H1 (cell line): ENCODE measurements around the gene SLC8B1. TPM values are rescaled to one million over a fixed set of nuclear protein-coding genes. Genes with fewer than 3 reads are reported as not detected.

Experiments
- CTCF ChIA-PET: fragments of 300-600 bp; sonication (Branson Sonifier 250); formaldehyde crosslinking; loops from one replicate; lab custom pipeline; 2021; ENCODE audit not compliant: partially characterized antibody; lab: Charles Lee
- POLR2A ChIA-PET: fragments of 300-600 bp; sonication (Branson Sonifier 250); formaldehyde crosslinking; loops from one replicate; lab custom pipeline; 2021; ENCODE audit warnings: inconsistent platforms; ENCODE audit not compliant: partially characterized antibody; lab: Charles Lee
- DNase-seq, 2 experiments: peaks; one replicate each; pipeline versions ENCODE4 v3.0.0 to v3.0.0-alpha.2; 2010 to 2022; ENCODE audit warnings: low spot score in 2 of 2, low read depth in 1 of 2, mixed read lengths in 1 of 2
- FAIRE-seq: peaks from 2 replicates; lab custom pipeline; 2011; peaks lifted over from hg19 to GRCh38; lab: Jason Lieb, UNC
- H2AFZ ChIP-seq: 2 replicates; pipeline ENCODE4 v1.8.1; 2012; ENCODE audit warnings: low read length, inconsistent platforms
- H2AK5ac ChIP-seq: 2 replicates; pipeline ENCODE4 v1.6.1; 2013; ENCODE audit warnings: low read depth, low read length
- H2BK120ac ChIP-seq: replicated peaks from 2 replicates; pipeline ENCODE3; 2013; ENCODE audit warnings: low read depth, low read length, inconsistent platforms
- H2BK12ac ChIP-seq: 2 replicates; pipeline ENCODE4 v1.6.1; 2013; ENCODE audit warnings: low read depth, low read length
- H2BK15ac ChIP-seq: 2 replicates; pipeline ENCODE4 v1.6.1; 2013; ENCODE audit warnings: low read length
- H2BK20ac ChIP-seq: 2 replicates; pipeline ENCODE4 v1.6.1; 2013; ENCODE audit warnings: low read length
- H2BK5ac ChIP-seq: 2 replicates; pipeline ENCODE4 v1.6.1; 2013; ENCODE audit warnings: low read depth, low read length
- H3K14ac ChIP-seq: 2 replicates; pipeline ENCODE4 v1.6.1; 2013; ENCODE audit warnings: inconsistent platforms; ENCODE audit not compliant: insufficient read length
- H3K18ac ChIP-seq: 2 replicates; pipeline ENCODE4 v1.6.1; 2013; ENCODE audit warnings: low read length; ENCODE audit errors: extremely low read depth
- H3K23ac ChIP-seq: 2 replicates; pipeline ENCODE4 v1.6.1; 2013; ENCODE audit warnings: inconsistent platforms; ENCODE audit not compliant: insufficient read length
- H3K23me2 ChIP-seq: 2 replicates; pipeline ENCODE4 v1.6.1; 2013; ENCODE audit warnings: low read depth, low read length
- H3K27ac ChIP-seq: 2 replicates; pipeline ENCODE4 v1.6.1; 2011; ENCODE audit warnings: low read depth, low read length, inconsistent platforms
- H3K27me3 ChIP-seq, 4 experiments: replicated peaks in 1 of 4; 1 replicate in 1 of 4; 2 replicates in 3 of 4; pipeline versions ENCODE4 v1.6.1 to v1.8.1; 2011 to 2013; ENCODE audit warnings: low read length in 3 of 4, mild to moderate bottlenecking in 3 of 4, inconsistent platforms in 2 of 4, mixed read lengths in 2 of 4, moderate library complexity in 1 of 4; ENCODE audit not compliant: control insufficient read depth in 3 of 4, insufficient read depth in 3 of 4; ENCODE audit errors: extremely low read depth in 1 of 4
- H3K36me3 ChIP-seq, 4 experiments: 2 replicates each; pipeline versions ENCODE4 v1.6.1 to v1.8.1; 2011 to 2013; ENCODE audit warnings: mild to moderate bottlenecking in 4 of 4, low read length in 3 of 4, moderate library complexity in 2 of 4, control low read depth in 1 of 4, inconsistent platforms in 1 of 4; ENCODE audit not compliant: insufficient read depth in 4 of 4, control insufficient read depth in 2 of 4
- H3K4ac ChIP-seq: replicated peaks from 2 replicates; pipeline ENCODE3; 2013; ENCODE audit warnings: low read length, low read depth, mixed read lengths, inconsistent platforms; ENCODE audit not compliant: insufficient read length
- H3K4me1 ChIP-seq, 4 experiments: replicated peaks in 1 of 4; 1 replicate in 1 of 4; 2 replicates in 3 of 4; pipeline versions ENCODE4 v1.6.1 to v1.8.1; 2011 to 2013; ENCODE audit warnings: low read length in 3 of 4, inconsistent platforms in 2 of 4, mixed read lengths in 1 of 4; ENCODE audit not compliant: insufficient read depth in 4 of 4, control insufficient read depth in 3 of 4
- H3K4me2 ChIP-seq, 2 experiments: 2 replicates each; pipeline versions ENCODE4 v1.6.1 to v1.8.1; 2011 to 2013; ENCODE audit warnings: low read depth in 2 of 2, low read length in 2 of 2, control low read depth in 1 of 2, inconsistent platforms in 1 of 2, mild to moderate bottlenecking in 1 of 2; ENCODE audit not compliant: insufficient read depth in 1 of 2
- H3K4me3 ChIP-seq, 4 experiments: fragments of 200-600, 300-600 bp in 1 of 4; sonication (generic), shearing (Covaris generic), sonication (Bioruptor Twin) in 1 of 4; 2 replicates each; pipeline versions ENCODE4 v1.5.1 to v1.8.1; 2011 to 2016; ENCODE audit warnings: low read length in 4 of 4, low read depth in 3 of 4, control low read depth in 2 of 4, inconsistent platforms in 2 of 4, mild to moderate bottlenecking in 2 of 4, mixed read lengths in 1 of 4, moderate library complexity in 1 of 4; ENCODE audit not compliant: insufficient read depth in 2 of 4; ENCODE audit errors: extremely low read depth in 1 of 4
- H3K56ac ChIP-seq: replicated peaks from 2 replicates; pipeline ENCODE3; 2013; ENCODE audit warnings: low read depth, mild to moderate bottlenecking, mixed read lengths, low read length, inconsistent platforms; ENCODE audit not compliant: insufficient read length
- H3K79me1 ChIP-seq: 2 replicates; pipeline ENCODE4 v1.6.1; 2013; ENCODE audit warnings: low read depth, low read length, control low read depth
- H3K79me2 ChIP-seq, 2 experiments: 2 replicates each; pipeline versions ENCODE4 v1.6.1 to v1.8.1; 2012 to 2013; ENCODE audit warnings: low read length in 2 of 2, mild to moderate bottlenecking in 2 of 2, inconsistent platforms in 1 of 2; ENCODE audit not compliant: insufficient read depth in 2 of 2, control insufficient read depth in 1 of 2
- H3K9ac ChIP-seq, 4 experiments: replicated peaks in 1 of 4; 1 replicate in 1 of 4; 2 replicates in 3 of 4; pipeline versions ENCODE4 v1.6.1 to v1.8.1; 2011 to 2013; ENCODE audit warnings: low read depth in 3 of 4, low read length in 3 of 4, control low read depth in 2 of 4, mild to moderate bottlenecking in 2 of 4, moderate library complexity in 2 of 4, inconsistent platforms in 1 of 4; ENCODE audit errors: extremely low read depth in 1 of 4
- H3K9me3 ChIP-seq, 2 experiments: 2 replicates each; pipeline versions ENCODE4 v1.6.1 to v1.8.1; 2012 to 2013; ENCODE audit warnings: mild to moderate bottlenecking in 2 of 2, moderate library complexity in 2 of 2, control low read depth in 1 of 2, inconsistent platforms in 1 of 2, low read depth in 1 of 2, low read length in 1 of 2, mixed read lengths in 1 of 2; ENCODE audit not compliant: insufficient read depth in 2 of 2
- H4K20me1 ChIP-seq, 2 experiments: replicated peaks in 1 of 2; 2 replicates each; pipeline versions ENCODE3 to v1.8.1; 2011 to 2013; ENCODE audit warnings: inconsistent platforms in 2 of 2, low read length in 2 of 2, mild to moderate bottlenecking in 1 of 2; ENCODE audit not compliant: insufficient read depth in 2 of 2, control insufficient read depth in 1 of 2
- H4K5ac ChIP-seq: 2 replicates; pipeline ENCODE4 v1.6.1; 2013; ENCODE audit warnings: low read length, low read depth, mixed read lengths, inconsistent platforms; ENCODE audit not compliant: insufficient read length
- H4K8ac ChIP-seq: 2 replicates; pipeline ENCODE4 v1.8.0; 2013; ENCODE audit warnings: mild to moderate bottlenecking, moderate library complexity, low read length, inconsistent platforms; ENCODE audit not compliant: insufficient read depth; ENCODE audit errors: extremely low read depth
- H4K91ac ChIP-seq: replicated peaks from 2 replicates; pipeline ENCODE3; 2013; ENCODE audit warnings: low read length, mixed read lengths, inconsistent platforms; ENCODE audit not compliant: insufficient read length
- E2F6 ChIP-seq: IDR thresholded peaks from 2 replicates; pipeline ENCODE4 v1.6.1; 2012; ENCODE audit warnings: inconsistent platforms
- KDM5A ChIP-seq: fragments of 200-600 bp; IDR thresholded peaks from 2 replicates; pipeline ENCODE4 v1.7.1; 2012; ENCODE audit warnings: mild to moderate bottlenecking, low read length, inconsistent platforms, mixed read lengths
- POU5F1 ChIP-seq: IDR thresholded peaks from 2 replicates; pipeline ENCODE4 v1.6.1; 2011; ENCODE audit warnings: low read depth, mild to moderate bottlenecking, low read length, moderate library complexity
- WGBS, 2 experiments: shearing (Covaris generic) in 1 of 2; methylation state at CpG; one replicate each; pipeline versions ENCODE4 v1.1.6 to v1.1.7; 2013 to 2015; ENCODE audit warnings: low lambda C conversion rate in 2 of 2, mixed read lengths in 2 of 2, inconsistent platforms in 1 of 2, low coverage in 1 of 2, missing lambda C conversion rate in 1 of 2; ENCODE audit not compliant: insufficient replicate concordance in 2 of 2, insufficient coverage in 1 of 2, insufficient read length in 1 of 2; ENCODE audit errors: extremely low coverage in 1 of 2, missing lambda C conversion rate in 1 of 2; 5-methylcytosine and 5-hydroxymethylcytosine counted together
- polyA plus RNA-seq, 7 experiments: library from polyadenylated mRNA; depleted of rRNA in 3 of 7; stranded (reverse) in 5 of 7; unstranded in 2 of 7; fragments of >200 nt in 5 of 7; fragments of 200-250 nt in 2 of 7; gene quantifications; 1 replicate in 5 of 7; 2 replicates in 1 of 7; 4 replicates in 1 of 7; pipeline versions ENCODE4 v1.2.1 to v1.2.3, GENCODE V29; 2011 to 2013; ENCODE audit warnings: missing spikeins in 2 of 7, mixed read lengths in 2 of 7
- total RNA-seq: library from RNA; stranded (reverse); fragmentation: NEBNext Ultra II Directional; extraction: Animal tissue kit (Norgen Biotek cat#: 25700); gene quantifications from 2 replicates; pipeline ENCODE4 v1.2.1, GENCODE V29; 2021

Gene SLC8B1
- total and polyA plus RNA-seq, 2 of the 8 experiments (the other 6 are each of a cell fraction or from before 2014, with no cell fraction given) = 11.2 to 19.1 TPM

DNA sequence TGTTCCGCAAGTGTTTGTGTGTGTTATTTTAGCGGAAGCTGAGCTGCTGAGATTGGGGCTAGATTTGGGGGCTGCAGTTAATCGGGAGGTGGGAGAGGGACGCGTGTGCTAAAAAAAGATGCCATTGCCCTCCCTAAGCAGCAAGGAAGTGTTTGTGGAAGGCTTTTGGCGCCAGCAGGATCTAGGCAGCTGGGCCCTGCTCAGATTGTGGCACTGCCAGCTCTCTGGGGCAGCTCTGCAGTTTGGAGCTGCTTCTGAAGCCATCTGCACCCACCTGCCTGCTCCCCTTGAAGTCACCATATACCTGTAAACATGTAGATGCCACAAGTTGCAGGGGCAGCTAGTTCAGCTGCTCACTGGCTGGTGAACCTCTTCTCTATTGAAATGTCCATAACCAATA, 84.9 kb downstream of the SLC8B1 start:
- no peak overlapping the region for H4K91ac ChIP-seq
- H2BK5ac ChIP-seq = no peak overlapping the region
- TF ChIP-seq E2F6 (no peak), KDM5A (no peak), POU5F1 (no peak)
- H3K4ac ChIP-seq = no peak overlapping the region
- no peak overlapping the region for H4K5ac ChIP-seq
- CTCF ChIA-PET = interaction anchor here (1.3 to 1.8 kb wide), 3 partner anchors 18 to 55 kb away, joined by 3 to 9 read pairs (median 4); no protein-coding TSS in a partner anchor
- H2BK12ac ChIP-seq = no peak overlapping the region
- no peaks in the 10 kb centered on the region for H4K20me1 ChIP-seq
- H3K4me2 ChIP-seq = no peak overlapping the region
- no peak overlapping the region for H3K4me3 ChIP-seq
- H3K36me3 ChIP-seq = no peaks in the 10 kb centered on the region
- no peaks in the 10 kb centered on the region for H3K79me1 ChIP-seq
- H2AFZ ChIP-seq = no peak overlapping the region
- H3K9ac ChIP-seq = no peak overlapping the region
- WGBS, 2 experiments = 91% methylated on average over 6 of the region's 6 CpGs; no CpG with 5 or more reads in 1 of the 2 experiments
- no peak overlapping the region for H3K18ac ChIP-seq
- H2AK5ac ChIP-seq = no peak overlapping the region
- H2BK20ac ChIP-seq = no peak overlapping the region
- H3K4me1 ChIP-seq = peaks cover 10 to 23% (median 15%) of the 10 kb centered on the region in 4 experiments
- H3K9me3 ChIP-seq = no peaks in the 10 kb centered on the region
- no peaks in the 10 kb centered on the region; the same call in 1 of the 2 replicates for H3K23me2 ChIP-seq
- no peak overlapping the region for H3K14ac ChIP-seq
- no peaks in the 10 kb centered on the region for H3K79me2 ChIP-seq
- H2BK120ac ChIP-seq = no peak overlapping the region
- H3K27ac ChIP-seq = no peak overlapping the region
- no peak overlapping the region for H3K56ac ChIP-seq
- FAIRE-seq (no peak), DNase-seq (no peak)
- peak overlapping the region; percentile 40; the same call in 1 of the 2 replicates for H4K8ac ChIP-seq
- H3K27me3 ChIP-seq = no peaks in the 10 kb centered on the region
- H2BK15ac ChIP-seq = no peak overlapping the region
- POLR2A ChIA-PET = interaction anchor here (0.9 kb wide), 1 partner anchor 18 kb away, joined by 3 read pairs; no protein-coding TSS in a partner anchor
- no peak overlapping the region for H3K23ac ChIP-seq
